Measurements from ENCODE around the gene SMARCD1.

DNA sequence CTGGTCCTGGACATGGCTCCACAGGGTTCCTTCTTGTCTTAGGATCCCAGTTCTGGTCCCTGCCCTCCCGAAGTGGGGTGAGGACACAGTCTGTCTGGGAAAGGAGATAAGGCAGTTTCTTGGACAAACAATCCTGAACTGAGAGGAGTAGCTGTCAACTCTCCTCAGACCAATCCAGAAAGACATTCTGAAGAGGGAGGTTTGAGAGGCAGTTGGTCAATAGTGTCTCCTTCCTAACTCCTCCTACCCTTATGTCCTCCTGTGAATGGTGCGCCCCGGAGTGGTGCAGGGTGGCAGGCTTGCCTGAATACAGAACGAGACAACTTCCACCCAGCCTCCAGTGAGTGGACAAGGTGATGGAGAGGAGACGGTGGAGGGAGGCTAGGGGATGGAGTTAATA, 43.2 kb upstream of the SMARCD1 start:
- no peak for TF ChIP-seq CTCF (conservative IDR thresholded peaks at IDR 0.05; ENCODE audit: low read depth in 2 of 2)
- no peak for TF ChIP-seq POLR2AphosphoS5 (IDR thresholded peaks at IDR 0.05; ENCODE audit: low read depth)
- TF ChIP-seq, protein P1, sequence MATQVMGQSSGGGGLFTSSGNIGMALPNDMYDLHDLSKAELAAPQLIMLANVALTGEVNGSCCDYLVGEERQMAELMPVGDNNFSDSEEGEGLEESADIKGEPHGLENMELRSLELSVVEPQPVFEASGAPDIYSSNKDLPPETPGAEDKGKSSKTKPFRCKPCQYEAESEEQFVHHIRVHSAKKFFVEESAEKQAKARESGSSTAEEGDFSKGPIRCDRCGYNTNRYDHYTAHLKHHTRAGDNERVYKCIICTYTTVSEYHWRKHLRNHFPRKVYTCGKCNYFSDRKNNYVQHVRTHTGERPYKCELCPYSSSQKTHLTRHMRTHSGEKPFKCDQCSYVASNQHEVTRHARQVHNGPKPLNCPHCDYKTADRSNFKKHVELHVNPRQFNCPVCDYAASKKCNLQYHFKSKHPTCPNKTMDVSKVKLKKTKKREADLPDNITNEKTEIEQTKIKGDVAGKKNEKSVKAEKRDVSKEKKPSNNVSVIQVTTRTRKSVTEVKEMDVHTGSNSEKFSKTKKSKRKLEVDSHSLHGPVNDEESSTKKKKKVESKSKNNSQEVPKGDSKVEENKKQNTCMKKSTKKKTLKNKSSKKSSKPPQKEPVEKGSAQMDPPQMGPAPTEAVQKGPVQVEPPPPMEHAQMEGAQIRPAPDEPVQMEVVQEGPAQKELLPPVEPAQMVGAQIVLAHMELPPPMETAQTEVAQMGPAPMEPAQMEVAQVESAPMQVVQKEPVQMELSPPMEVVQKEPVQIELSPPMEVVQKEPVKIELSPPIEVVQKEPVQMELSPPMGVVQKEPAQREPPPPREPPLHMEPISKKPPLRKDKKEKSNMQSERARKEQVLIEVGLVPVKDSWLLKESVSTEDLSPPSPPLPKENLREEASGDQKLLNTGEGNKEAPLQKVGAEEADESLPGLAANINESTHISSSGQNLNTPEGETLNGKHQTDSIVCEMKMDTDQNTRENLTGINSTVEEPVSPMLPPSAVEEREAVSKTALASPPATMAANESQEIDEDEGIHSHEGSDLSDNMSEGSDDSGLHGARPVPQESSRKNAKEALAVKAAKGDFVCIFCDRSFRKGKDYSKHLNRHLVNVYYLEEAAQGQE (IDR thresholded peaks at IDR 0.05; ENCODE audit: unreplicated experiment): no peak
- no peak for TF ChIP-seq JUNB (IDR thresholded peaks at IDR 0.05; ENCODE audit: unreplicated experiment)
- TF ChIP-seq, protein P2, sequence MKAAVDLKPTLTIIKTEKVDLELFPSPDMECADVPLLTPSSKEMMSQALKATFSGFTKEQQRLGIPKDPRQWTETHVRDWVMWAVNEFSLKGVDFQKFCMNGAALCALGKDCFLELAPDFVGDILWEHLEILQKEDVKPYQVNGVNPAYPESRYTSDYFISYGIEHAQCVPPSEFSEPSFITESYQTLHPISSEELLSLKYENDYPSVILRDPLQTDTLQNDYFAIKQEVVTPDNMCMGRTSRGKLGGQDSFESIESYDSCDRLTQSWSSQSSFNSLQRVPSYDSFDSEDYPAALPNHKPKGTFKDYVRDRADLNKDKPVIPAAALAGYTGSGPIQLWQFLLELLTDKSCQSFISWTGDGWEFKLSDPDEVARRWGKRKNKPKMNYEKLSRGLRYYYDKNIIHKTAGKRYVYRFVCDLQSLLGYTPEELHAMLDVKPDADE (IDR thresholded peaks at IDR 0.05): no peak
- no peak for TF ChIP-seq EZH2 (IDR thresholded peaks at IDR 0.05; ENCODE audit: low read depth, unreplicated experiment)
- TF ChIP-seq EZH2phosphoT487 (IDR thresholded peaks at IDR 0.05; ENCODE audit: unreplicated experiment): no peak
